ENCODE results near the gene FBXW7.

The FBXW7 gene

DNA sequence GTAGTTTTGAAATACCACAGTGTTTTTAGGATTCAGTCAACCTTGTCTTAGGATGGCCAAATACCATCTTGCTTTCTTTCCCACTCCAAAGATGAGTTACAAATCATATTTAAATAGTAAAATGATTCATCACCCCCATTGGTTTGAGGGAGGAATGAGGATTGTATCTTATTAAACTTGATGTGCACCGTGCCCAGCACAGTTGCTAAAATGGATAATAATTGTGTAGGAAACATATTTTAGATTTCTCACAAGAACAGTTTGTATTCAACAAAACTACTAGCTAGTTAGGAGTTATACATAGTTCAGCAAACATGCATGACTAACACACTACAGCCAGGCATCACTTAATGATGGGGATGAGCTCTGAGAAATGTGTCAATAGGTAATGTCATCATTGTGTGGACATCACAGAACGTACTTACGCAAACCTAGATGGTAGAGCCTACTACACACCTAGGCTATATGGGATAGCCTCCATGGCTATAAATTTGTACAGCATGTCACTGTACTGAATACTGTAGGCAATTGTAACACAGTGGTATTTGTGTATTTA, 245.4 kb downstream of the FBXW7 start:
- Histone ChIP-seq H3K9me3 (replicated peaks; ENCODE audit: low read length) (no peaks in the 10 kb centered on the region), H3K36me3 (ENCODE audit: insufficient read depth, low read length) (no peaks in the 10 kb centered on the region), H3K27me3 (ENCODE audit: control insufficient read depth, insufficient read depth, low read length) (peaks cover 5% of the 10 kb centered on the region), H3K4me3 (ENCODE audit: low read length) (no peak overlapping the region), H3K4me1 (ENCODE audit: control insufficient read depth, insufficient read depth, low read length) (no peaks in the 10 kb centered on the region), H3K4me2 (ENCODE audit: low read length) (no peak overlapping the region), H3K9ac (ENCODE audit: low read depth, low read length) (no peak overlapping the region)

DNA sequence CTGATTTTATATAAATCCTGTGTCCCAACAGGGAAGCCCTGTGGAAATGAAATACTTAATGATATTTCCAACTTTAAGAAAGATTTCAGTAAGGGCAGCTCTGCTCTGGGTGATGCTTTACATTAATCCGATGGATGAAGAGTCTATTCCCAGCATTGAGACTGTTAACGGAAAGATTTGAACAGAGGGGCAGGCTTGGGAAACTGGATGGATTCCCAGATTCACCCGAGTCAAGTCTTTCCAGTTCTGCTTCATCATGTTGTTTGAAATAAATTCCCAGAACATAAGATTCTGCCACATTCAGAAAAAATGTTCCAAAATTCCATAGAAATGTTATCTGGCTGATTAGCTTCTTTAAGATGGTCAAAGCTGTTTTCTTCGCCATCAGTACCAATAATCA, 246.0 kb downstream of the FBXW7 start:
- H3K9me3 ChIP-seq (replicated peaks; ENCODE audit: low read length) = no peaks in the 10 kb centered on the region
- H3K9ac ChIP-seq (ENCODE audit: low read depth, low read length) = no peak overlapping the region
- no peak overlapping the region for H3K4me3 ChIP-seq (ENCODE audit: low read length)
- no peak overlapping the region for H3K4me2 ChIP-seq (ENCODE audit: low read length)
- H3K4me1 ChIP-seq (ENCODE audit: control insufficient read depth, insufficient read depth, low read length) = no peaks in the 10 kb centered on the region
- peaks cover 5% of the 10 kb centered on the region for H3K27me3 ChIP-seq (ENCODE audit: control insufficient read depth, insufficient read depth, low read length)
- H3K36me3 ChIP-seq (ENCODE audit: insufficient read depth, low read length) = no peaks in the 10 kb centered on the region

DNA sequence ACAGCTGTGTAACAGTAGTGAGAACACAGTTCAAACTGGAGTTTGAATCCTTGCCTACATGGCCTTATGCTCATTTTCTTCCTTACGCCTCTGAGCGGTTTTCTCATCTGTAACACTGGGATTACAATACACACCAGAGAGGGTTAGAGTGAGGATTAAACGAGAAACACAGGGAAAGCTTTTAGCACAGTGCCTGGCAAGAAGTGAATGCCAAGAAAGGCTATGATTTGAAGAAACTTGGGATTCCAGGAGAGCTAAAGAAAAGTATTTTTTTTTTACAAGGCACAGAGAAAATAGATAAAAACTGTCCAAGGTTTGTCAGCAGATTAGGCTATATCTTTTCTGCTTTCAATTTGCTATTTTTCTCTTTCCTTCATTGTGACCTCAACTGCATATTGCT, 246.4 kb downstream of the FBXW7 start:
- Histone ChIP-seq H3K36me3 (ENCODE audit: insufficient read depth, low read length) (no peaks in the 10 kb centered on the region), H3K4me2 (ENCODE audit: low read length) (no peak overlapping the region), H3K27me3 (ENCODE audit: control insufficient read depth, insufficient read depth, low read length) (peaks cover 5% of the 10 kb centered on the region), H3K9ac (ENCODE audit: low read depth, low read length) (no peak overlapping the region), H3K4me1 (ENCODE audit: control insufficient read depth, insufficient read depth, low read length) (no peaks in the 10 kb centered on the region), H3K4me3 (ENCODE audit: low read length) (no peak overlapping the region), H3K9me3 (replicated peaks; ENCODE audit: low read length) (no peaks in the 10 kb centered on the region)

DNA sequence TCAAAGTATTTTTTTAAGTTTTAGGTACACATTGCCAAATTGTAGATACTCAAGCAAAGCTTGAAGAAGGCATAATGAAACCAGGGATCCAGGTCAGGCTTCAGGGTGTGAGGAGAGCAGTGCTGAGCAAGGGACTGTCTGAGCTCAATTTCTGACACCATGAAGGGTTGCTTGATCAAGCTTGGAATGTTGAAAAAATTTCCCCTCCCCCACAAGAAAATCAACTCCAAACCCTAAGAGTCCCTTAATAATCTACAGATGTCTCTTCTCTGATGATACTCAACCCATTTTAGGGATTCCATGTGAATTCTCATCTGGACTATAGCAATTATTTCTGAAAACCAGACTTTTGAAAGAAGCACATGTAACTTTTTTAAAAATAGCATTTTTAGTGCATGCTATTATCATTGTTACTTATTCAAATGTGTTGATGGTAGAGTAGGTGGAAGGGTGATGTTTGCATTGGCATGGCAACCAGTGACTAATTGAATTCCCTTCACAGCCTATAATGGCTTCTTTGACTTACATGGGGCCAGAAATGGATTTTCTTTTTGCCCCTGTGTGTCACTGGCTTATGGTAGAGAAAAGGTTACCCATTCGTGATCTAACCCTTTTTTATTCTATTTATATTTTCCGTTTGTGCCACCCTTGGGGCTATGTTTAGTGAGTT, 252.0 kb downstream of the FBXW7 start:
- H3K9ac ChIP-seq (ENCODE audit: low read depth, low read length) = no peak overlapping the region
- no peak overlapping the region for H3K4me2 ChIP-seq (ENCODE audit: low read length)
- H3K36me3 ChIP-seq (ENCODE audit: insufficient read depth, low read length) = no peaks in the 10 kb centered on the region
- no peak overlapping the region for H3K4me3 ChIP-seq (ENCODE audit: low read length)
- no peaks in the 10 kb centered on the region for H3K9me3 ChIP-seq (replicated peaks; ENCODE audit: low read length)
- H3K4me1 ChIP-seq (ENCODE audit: control insufficient read depth, insufficient read depth, low read length) = no peaks in the 10 kb centered on the region
- no peaks in the 10 kb centered on the region for H3K27me3 ChIP-seq (ENCODE audit: control insufficient read depth, insufficient read depth, low read length)

DNA sequence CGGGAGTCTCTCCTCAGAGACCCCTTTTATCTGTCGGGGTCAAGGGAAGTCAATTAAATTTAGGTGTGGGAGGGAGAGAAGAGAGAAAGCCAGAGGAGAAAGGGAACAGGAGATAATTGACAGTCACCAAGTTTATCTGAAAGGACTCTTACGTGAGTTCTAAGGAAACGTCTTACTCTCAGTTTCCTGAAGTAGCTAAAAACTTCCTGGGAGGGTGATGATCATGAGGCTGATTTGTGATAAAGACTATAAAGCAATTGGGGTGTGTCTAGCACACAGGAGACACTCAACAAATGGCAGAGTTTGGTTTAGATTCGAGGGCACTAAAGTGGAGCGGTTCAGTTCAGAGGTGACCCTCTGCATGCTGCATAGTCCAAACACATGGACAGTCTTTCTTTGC, 254.1 kb downstream of the FBXW7 start:
- Histone ChIP-seq H3K27me3 (ENCODE audit: control insufficient read depth, insufficient read depth, low read length) (peaks cover 4% of the 10 kb centered on the region), H3K9ac (ENCODE audit: low read depth, low read length) (no peak overlapping the region), H3K9me3 (replicated peaks; ENCODE audit: low read length) (no peaks in the 10 kb centered on the region), H3K36me3 (ENCODE audit: insufficient read depth, low read length) (no peaks in the 10 kb centered on the region), H3K4me1 (ENCODE audit: control insufficient read depth, insufficient read depth, low read length) (no peaks in the 10 kb centered on the region), H3K4me2 (ENCODE audit: low read length) (no peak overlapping the region), H3K4me3 (ENCODE audit: low read length) (no peak overlapping the region)

DNA sequence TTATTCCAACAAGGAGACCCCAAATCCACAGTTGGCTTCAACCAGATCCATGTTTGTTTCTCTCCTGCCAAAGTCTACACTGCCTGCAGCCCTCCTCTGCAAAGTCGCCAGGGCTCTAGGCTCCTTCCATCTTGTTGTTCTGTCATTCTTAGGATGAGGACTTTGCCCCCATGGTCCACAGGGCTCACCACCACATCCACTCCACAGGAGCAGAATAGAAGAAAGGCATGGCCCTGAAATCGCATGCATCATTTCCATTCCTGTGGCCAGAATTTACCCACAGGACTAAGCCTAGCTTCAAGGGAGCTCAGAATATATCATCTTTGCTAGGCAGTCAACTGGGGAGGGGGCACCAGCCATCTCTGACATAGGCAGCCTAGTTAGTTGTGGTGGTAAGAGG, 254.7 kb downstream of the FBXW7 start:
- Histone ChIP-seq H3K4me3 (ENCODE audit: low read length) (no peak overlapping the region), H3K4me2 (ENCODE audit: low read length) (no peak overlapping the region), H3K27me3 (ENCODE audit: control insufficient read depth, insufficient read depth, low read length) (peaks cover 4% of the 10 kb centered on the region), H3K9ac (ENCODE audit: low read depth, low read length) (no peak overlapping the region), H3K4me1 (ENCODE audit: control insufficient read depth, insufficient read depth, low read length) (no peaks in the 10 kb centered on the region), H3K9me3 (replicated peaks; ENCODE audit: low read length) (no peaks in the 10 kb centered on the region), H3K36me3 (ENCODE audit: insufficient read depth, low read length) (no peaks in the 10 kb centered on the region)

DNA sequence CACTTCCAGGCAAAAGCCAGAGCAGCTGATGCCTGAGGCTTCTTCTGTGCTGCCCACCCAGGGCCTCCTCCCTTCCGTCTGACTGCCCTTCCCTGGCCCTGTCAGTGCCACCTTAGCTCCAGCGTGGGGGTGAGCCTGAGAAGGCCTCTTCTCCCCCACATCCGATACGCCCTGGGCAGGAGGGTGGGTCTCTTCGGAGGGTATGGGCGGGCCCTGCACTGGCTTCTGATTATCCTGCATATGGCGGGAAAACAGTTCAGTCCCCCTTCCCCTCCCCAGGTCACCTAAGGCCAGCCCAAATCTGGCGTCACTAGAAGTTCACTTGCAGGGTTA, 256.7 kb downstream of the FBXW7 start:
- H3K36me3 ChIP-seq (ENCODE audit: insufficient read depth, low read length) = no peaks in the 10 kb centered on the region
- H3K4me2 ChIP-seq (ENCODE audit: low read length) = no peak overlapping the region
- H3K9ac ChIP-seq (ENCODE audit: low read depth, low read length) = no peak overlapping the region
- H3K27me3 ChIP-seq (ENCODE audit: control insufficient read depth, insufficient read depth, low read length) = peaks cover 4% of the 10 kb centered on the region
- no peak overlapping the region for H3K4me3 ChIP-seq (ENCODE audit: low read length)
- H3K9me3 ChIP-seq (replicated peaks; ENCODE audit: low read length) = no peaks in the 10 kb centered on the region
- no peaks in the 10 kb centered on the region for H3K4me1 ChIP-seq (ENCODE audit: control insufficient read depth, insufficient read depth, low read length)

DNA sequence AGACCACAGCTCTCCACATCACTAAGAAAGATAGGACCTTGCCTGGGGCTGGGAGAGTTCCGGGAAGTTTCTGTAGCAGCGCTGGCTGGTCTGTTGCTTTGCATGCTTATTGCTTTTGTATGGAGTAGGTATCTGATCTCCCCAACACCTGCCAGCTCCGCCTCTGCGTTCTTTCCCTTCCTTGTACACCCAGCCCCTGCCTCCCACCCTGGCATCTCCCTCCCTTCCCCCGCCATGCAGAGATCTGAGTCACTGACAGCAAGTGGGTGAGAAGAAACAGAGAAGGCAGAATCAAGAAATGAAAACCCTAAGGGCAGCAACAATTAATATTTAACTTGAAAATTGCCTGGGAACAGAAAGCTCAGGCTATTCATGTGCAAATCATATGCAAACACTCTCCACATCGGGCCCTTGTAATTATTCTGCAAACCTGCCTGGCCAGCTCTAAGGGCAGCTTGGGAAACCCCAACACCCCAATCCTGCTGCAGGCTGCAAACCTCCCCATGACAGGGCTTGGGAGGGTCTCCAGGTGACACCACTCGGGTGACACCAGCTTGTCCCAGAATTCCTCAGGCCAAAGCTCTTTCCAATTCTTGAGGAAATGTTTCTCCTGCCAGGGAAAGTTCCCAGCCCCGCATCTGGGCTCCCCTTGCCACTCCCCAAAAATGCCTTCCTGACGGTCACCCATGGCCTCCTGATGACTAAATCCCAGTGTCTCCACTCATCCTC, 257.2 kb downstream of the FBXW7 start:
- no peak overlapping the region for H3K4me2 ChIP-seq (ENCODE audit: low read length)
- H3K9me3 ChIP-seq (replicated peaks; ENCODE audit: low read length) = no peaks in the 10 kb centered on the region
- no peak overlapping the region for H3K9ac ChIP-seq (ENCODE audit: low read depth, low read length)
- peaks cover 4% of the 10 kb centered on the region for H3K27me3 ChIP-seq (ENCODE audit: control insufficient read depth, insufficient read depth, low read length)
- H3K4me1 ChIP-seq (ENCODE audit: control insufficient read depth, insufficient read depth, low read length) = no peaks in the 10 kb centered on the region
- H3K4me3 ChIP-seq (ENCODE audit: low read length) = no peak overlapping the region
- H3K36me3 ChIP-seq (ENCODE audit: insufficient read depth, low read length) = no peaks in the 10 kb centered on the region

DNA sequence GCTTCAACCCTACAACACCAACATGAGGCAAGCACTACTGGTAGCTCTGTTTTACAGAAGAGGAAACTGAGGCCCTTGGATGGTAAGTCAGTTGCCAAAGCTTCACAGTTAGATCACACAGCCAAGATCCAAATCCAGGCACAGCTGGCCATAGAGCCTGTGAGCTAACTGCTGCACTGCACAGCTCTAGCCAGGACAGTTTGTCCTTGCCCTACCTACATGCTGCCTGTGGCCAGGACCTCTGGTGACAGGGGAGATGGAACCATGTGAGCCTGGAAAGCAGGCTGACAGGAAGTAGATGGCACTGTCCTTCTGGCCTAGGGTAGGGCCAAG, 257.8 kb downstream of the FBXW7 start:
- Histone ChIP-seq H3K4me1 (ENCODE audit: control insufficient read depth, insufficient read depth, low read length) (no peaks in the 10 kb centered on the region), H3K4me3 (ENCODE audit: low read length) (no peak overlapping the region), H3K36me3 (ENCODE audit: insufficient read depth, low read length) (no peaks in the 10 kb centered on the region), H3K9ac (ENCODE audit: low read depth, low read length) (no peak overlapping the region), H3K4me2 (ENCODE audit: low read length) (no peak overlapping the region), H3K27me3 (ENCODE audit: control insufficient read depth, insufficient read depth, low read length) (peaks cover 4% of the 10 kb centered on the region), H3K9me3 (replicated peaks; ENCODE audit: low read length) (no peaks in the 10 kb centered on the region)

DNA sequence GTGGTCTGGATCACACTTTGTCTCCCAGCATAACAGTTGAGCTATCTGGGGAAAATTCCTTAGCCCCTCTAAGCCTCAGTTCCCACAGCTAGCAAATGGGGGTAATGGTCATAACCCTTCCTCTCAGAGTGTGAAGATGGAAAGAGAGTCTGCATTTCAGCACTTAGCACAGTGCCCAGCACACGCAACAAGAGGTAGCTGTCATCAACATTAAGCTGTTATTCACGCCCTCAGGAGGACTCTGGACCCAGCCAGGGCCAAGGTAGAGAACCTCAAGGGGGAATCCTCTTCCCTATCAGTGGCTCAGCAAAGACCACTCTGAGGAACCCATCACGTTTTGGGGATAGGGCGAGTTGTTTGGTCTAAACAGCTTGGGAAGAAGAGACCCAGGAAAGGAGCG, 258.6 kb downstream of the FBXW7 start:
- Histone ChIP-seq H3K9ac (ENCODE audit: low read depth, low read length) (no peak overlapping the region), H3K9me3 (replicated peaks; ENCODE audit: low read length) (no peaks in the 10 kb centered on the region), H3K4me1 (ENCODE audit: control insufficient read depth, insufficient read depth, low read length) (no peaks in the 10 kb centered on the region), H3K4me3 (ENCODE audit: low read length) (no peak overlapping the region), H3K4me2 (ENCODE audit: low read length) (no peak overlapping the region), H3K36me3 (ENCODE audit: insufficient read depth, low read length) (no peaks in the 10 kb centered on the region), H3K27me3 (ENCODE audit: control insufficient read depth, insufficient read depth, low read length) (peaks cover 4% of the 10 kb centered on the region)

DNA sequence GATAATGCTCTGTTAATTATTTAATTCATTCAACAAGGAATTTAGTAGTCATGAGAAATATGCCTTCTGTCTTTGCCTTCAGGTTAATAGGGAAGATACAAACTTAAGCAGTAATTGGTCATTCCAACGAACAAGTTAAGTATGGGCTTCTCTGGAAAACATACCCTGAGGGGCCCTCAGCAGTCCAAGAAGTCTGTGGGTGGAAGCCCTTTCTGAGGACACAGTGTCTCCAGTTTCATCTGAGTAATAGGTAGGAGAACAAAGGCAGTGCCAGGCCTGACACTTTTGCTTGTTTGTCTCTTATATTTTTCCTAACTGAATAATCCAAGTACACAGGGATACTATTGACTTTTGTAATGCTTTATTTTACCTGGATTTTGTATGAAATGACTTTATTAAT, 262.5 kb downstream of the FBXW7 start:
- H3K4me3 ChIP-seq (ENCODE audit: low read length) = no peak overlapping the region
- H3K9me3 ChIP-seq (replicated peaks; ENCODE audit: low read length) = no peaks in the 10 kb centered on the region
- peaks cover 4% of the 10 kb centered on the region for H3K27me3 ChIP-seq (ENCODE audit: control insufficient read depth, insufficient read depth, low read length)
- H3K36me3 ChIP-seq (ENCODE audit: insufficient read depth, low read length) = no peaks in the 10 kb centered on the region
- H3K9ac ChIP-seq (ENCODE audit: low read depth, low read length) = no peak overlapping the region
- no peaks in the 10 kb centered on the region for H3K4me1 ChIP-seq (ENCODE audit: control insufficient read depth, insufficient read depth, low read length)
- H3K4me2 ChIP-seq (ENCODE audit: low read length) = no peak overlapping the region

Data from skeletal muscle satellite cell (primary cell).